GM21526 (cell line): Measurements from ENCODE around the gene FAM217B.

Experiments
- ATAC-seq: cut with Tn5 transposase; IDR thresholded peaks from one replicate; pipeline ENCODE4 v1.9.1; 2021; ENCODE audit warnings: moderate library complexity; ENCODE audit not compliant: unreplicated experiment, low FRiP score

The FAM217B gene

GRCh38 chr20:59971428-59971827, 31.2 kb downstream of the FAM217B start:
- no peak for ATAC-seq

GRCh38 chr20:59972037-59972801, 32.0 kb downstream of the FAM217B start:
- ATAC-seq = no peak

- ATAC-seq = no peak
Observed at GRCh38 chr20:59976156-59976782, 36.1 kb downstream of the FAM217B start.

DNA sequence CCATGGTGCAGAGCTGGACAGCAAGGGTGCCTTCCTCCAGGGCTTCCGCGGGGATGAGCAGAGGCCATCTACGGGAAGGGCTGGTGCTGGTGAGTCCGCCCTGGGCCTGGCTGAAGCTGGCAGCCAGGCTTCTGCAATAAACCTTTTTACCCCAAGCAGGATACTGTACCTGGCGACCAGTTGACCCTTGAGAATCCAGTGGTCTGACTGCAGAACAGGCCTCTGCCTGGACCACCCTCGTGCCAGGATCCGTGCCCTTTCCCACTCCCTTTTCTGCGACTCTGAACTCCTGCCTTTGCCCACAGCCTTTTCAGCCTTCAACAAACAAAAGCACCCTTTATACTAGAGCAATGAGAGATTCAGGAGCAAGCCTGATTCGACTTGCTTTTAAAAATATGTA, 36.9 kb downstream of the FAM217B start:
- no peak for ATAC-seq

DNA sequence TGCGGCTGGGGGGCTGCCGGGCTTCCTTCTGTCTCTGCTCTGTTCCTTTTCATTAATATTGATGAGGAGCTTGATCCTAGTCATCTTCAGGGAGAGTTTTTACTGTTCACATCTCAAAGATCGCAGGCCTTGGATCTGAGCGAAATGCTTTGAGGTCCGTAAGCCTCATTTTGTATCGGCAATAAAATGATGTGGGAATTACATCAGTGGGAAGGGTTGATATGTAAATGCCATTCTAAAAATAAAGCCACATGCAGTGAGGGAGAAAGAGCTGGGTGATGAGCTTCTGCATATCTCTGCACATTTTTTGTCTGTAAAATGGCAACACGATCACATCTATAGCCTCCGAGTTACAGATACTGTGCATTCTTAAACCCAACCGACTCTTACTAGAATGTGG, 42.9 kb downstream of the FAM217B start:
- ATAC-seq = no peak

DNA sequence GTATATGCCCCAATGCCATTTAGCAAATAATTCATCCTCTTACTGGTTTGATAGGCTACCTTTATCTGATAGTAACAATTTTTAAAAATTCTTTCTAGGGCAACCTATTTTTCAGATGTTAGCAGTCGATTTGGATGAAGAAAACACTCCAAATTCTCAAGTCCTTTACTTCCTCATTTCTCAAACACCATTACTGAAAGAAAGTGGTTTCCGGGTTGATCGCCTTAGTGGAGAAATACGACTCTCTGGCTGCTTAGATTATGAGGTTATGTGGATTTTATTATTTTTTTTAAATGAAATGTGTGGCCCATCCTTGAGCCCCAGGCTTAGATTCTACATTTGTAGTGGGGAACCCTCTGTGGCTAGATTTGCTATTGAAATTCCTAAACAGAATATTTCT, 44.4 kb downstream of the FAM217B start:
- ATAC-seq = no peak

- ATAC-seq = no peak
Observed at GRCh38 chr20:59985164-59985563, 45.0 kb downstream of the FAM217B start.

DNA sequence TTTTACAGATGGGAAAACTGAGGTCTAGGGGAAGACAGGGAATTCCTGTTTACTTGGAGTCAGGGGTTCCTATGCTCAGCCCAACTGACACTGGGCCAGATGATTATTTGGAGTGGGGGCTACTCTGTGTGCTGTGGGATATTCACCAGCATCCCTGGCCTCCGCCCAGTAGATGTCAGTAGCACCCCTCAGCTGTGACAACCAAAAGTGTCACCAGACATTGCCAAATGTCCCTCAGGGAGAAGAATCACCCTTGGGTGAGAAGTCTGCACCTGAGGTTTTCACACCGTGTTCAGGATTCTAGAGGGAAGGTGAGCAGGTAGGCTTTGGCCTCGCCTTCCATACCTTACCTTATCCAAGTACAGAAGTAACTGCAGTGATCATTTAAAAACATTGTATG, 45.7 kb downstream of the FAM217B start:
- ATAC-seq = no peak

DNA sequence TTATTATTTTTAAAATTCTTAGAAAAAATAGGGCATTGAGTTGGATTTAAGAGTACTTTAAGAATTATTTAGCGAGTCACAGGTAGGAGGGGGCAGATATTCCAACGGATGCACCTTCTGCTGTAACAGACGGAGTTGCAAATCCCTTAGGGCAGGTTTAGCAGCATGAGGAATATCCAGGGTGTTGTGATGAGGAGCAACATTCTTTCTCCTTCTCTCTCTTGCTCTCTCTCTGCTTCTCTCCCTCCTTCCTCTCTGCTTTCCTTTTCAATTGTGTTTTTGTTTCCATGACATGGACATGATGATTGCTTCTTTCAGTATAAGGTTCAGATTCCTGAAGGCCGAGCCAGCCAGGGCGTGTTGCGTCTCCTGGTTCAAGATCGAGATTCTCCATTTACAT, 46.9 kb downstream of the FAM217B start:
- ATAC-seq = no peak

- ATAC-seq = no peak
Observed at GRCh38 chr20:59988141-59988540, 48.0 kb downstream of the FAM217B start.

DNA sequence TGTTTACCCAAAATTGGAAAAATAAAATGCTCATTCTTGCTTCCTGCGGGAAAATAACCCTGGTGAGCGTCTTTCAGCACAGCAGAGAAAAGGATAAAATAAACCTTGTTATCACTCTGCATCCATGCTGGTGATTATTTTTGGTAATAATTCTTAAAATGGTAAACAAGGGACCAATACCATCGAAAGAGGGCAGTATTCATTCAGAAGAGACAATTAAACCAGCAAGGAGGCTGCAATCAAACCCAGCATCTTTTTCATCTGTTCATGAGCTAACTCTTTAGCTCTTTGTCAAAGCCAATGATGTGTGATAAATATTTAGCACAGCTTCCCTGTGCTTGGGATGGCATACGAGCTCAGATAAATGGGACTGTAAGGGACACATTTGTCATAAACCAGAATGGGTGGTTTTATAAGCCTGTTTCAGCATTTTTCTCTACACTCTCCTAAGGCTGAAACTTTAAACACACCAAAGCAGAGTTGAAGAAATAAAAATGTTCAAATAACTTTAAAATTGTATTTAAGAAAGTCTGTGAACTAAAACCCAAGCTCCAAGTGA, 52.4 kb downstream of the FAM217B start:
- no peak for ATAC-seq

DNA sequence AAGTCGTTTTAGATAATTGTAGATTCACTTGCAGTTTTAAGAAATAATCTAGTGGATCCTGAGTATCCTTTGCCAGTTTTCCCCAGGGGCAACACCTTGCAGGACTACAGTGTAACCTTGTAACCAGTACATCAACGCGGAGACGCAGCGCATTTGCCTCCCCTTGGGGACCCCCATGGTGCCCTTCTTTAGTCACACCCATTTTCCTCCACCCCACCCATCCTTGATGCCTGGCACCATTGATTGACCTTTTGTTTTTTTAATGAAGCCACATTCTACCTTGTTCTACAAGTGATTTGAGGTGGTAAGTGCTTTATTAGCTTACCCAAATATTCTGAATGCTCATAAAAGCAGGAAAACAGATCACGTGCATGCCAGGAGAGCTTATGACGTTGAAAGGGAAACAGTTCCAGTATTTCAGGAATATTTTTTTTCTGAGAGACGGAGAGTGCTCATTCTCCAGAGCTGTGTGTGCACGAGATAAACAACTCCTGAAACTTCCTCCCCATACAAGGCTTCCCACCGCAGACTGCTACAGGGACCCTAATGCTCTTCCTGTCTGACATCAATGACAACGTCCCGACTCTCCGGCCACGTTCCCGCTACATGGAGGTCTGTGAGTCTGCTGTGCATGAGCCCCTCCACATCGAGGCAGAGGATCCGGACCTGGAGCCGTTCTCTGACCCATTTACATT, 53.7 kb downstream of the FAM217B start:
- no peak for ATAC-seq

- ATAC-seq = no peak
Observed at GRCh38 chr20:59994697-59995122, 54.5 kb downstream of the FAM217B start.

GRCh38 chr20:59996108-59996507, 55.9 kb downstream of the FAM217B start:
- no peak for ATAC-seq

DNA sequence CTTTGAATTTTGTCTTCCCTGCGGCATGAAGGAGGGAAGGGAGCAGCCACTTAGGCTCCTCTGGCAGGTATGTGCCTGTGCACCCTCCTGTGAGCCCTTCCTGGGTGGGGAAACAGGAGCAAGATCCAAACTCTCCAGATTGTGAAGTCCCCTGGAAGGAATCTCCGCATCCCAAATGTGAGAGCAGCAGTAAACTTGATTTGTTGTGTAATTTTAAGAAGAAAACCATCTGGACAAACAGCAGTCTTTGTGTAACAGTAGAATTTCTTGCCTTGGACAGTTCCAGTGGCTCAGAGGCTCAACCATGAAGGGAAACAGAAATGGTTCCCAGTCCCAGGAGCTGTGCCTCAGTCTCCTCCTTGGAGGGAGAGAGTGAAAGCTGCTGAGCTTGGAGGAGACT, 57.7 kb downstream of the FAM217B start:
- no peak for ATAC-seq
